K562 (cell line): Measurements from ENCODE around the gene HRAS. TPM values are rescaled to one million over a fixed set of nuclear protein-coding genes. Genes with fewer than 3 reads are reported as not detected.

Experiments
- ATAC-seq: fragments of 200-7000 bp; cut with Tn5 transposase; 3 replicates; pipeline ENCODE4 v1.9.1; 2020; ENCODE audit warnings: moderate library complexity
- BruUV-seq: library from RNA; stranded (reverse); fragments of 400-500 nt; replicated peaks from 2 replicates; lab custom pipeline; 2021; lab: Mats Ljungman, UMichigan
- CTCF ChIA-PET: fragments of 300-600 bp; formaldehyde crosslinking; extraction: SDS; loops from one replicate; lab custom pipeline; 2021; ENCODE audit warnings: low intra/inter-chr PET ratio; lab: Yijun Ruan, JAX
- POLR2A ChIA-PET: fragments of 300-600, 350-650 bp; sonication (Branson Sonifier 250); formaldehyde crosslinking; extraction: SDS; loops from one replicate; lab custom pipeline; 2021; ENCODE audit warnings: antibody characterized with exemption, inconsistent platforms; lab: Yijun Ruan, JAX
- DNase-seq, 4 experiments: peaks; one replicate each; pipeline versions ENCODE4 v3.0.0 to v3.0.0-alpha.2; 2011 to 2018; ENCODE audit warnings: low spot score in 3 of 4, mixed read lengths in 3 of 4; ENCODE audit errors: extremely low read depth in 1 of 4
- FAIRE-seq: peaks from 2 replicates; lab custom pipeline; 2011; peaks lifted over from hg19 to GRCh38; lab: Jason Lieb, UNC
- H2AFZ ChIP-seq: 2 replicates; pipeline ENCODE4 v1.6.0; 2011; ENCODE audit warnings: low read depth, low read length, control low read depth, inconsistent platforms
- H3K27ac ChIP-seq: fragments of 200-600 bp; 3 replicates; pipeline ENCODE4 v1.8.0; 2011; ENCODE audit warnings: low read depth, mild to moderate bottlenecking, control low read depth, inconsistent platforms, low read length, moderate library complexity, mixed read lengths; ENCODE audit errors: extremely low read depth
- H3K27me3 ChIP-seq, 2 experiments: fragments of 300-600 bp in 1 of 2; 2 replicates in 1 of 2; 3 replicates in 1 of 2; pipeline versions ENCODE4 v1.6.0 to v1.8.0; 2011; ENCODE audit warnings: inconsistent platforms in 2 of 2, low read length in 2 of 2, mild to moderate bottlenecking in 1 of 2, mixed read lengths in 1 of 2, moderate library complexity in 1 of 2; ENCODE audit not compliant: control insufficient read depth in 2 of 2, insufficient read depth in 2 of 2
- H3K36me3 ChIP-seq: fragments of 300-600 bp; 3 replicates; pipeline ENCODE4 v1.8.0; 2011; ENCODE audit warnings: mild to moderate bottlenecking, low read length, inconsistent platforms; ENCODE audit not compliant: control insufficient read depth, insufficient read depth
- H3K4me1 ChIP-seq, 2 experiments: fragments of 200-600 bp in 1 of 2; replicated peaks in 1 of 2; 2 replicates in 1 of 2; 3 replicates in 1 of 2; pipeline versions ENCODE4 v1.5.1 to v1.8.0; 2011; ENCODE audit warnings: inconsistent platforms in 2 of 2, low read length in 2 of 2, mild to moderate bottlenecking in 1 of 2, mixed read lengths in 1 of 2, moderate library complexity in 1 of 2; ENCODE audit not compliant: control insufficient read depth in 2 of 2, insufficient read depth in 2 of 2
- H3K4me2 ChIP-seq: 2 replicates; pipeline ENCODE4 v1.6.1; 2011; ENCODE audit warnings: low read length, control low read depth, inconsistent platforms, mixed read lengths; ENCODE audit not compliant: insufficient read depth
- H3K4me3 ChIP-seq: fragments of 200-600 bp; sonication (generic), shearing (Covaris generic); 2 replicates; pipeline ENCODE4 v1.5.1; 2016; ENCODE audit warnings: control low read depth, inconsistent platforms
- H3K79me2 ChIP-seq: fragments of 200-600 bp; 3 replicates; pipeline ENCODE4 v1.8.0; 2011; ENCODE audit warnings: low read length, inconsistent platforms; ENCODE audit not compliant: control insufficient read depth, insufficient read depth
- H3K9ac ChIP-seq, 2 experiments: 2 replicates each; pipeline versions ENCODE4 v1.6.0 to v1.6.1; 2011; ENCODE audit warnings: low read depth in 2 of 2, low read length in 2 of 2, control low read depth in 1 of 2, inconsistent platforms in 1 of 2, mild to moderate bottlenecking in 1 of 2, mixed read lengths in 1 of 2; ENCODE audit not compliant: insufficient read depth in 1 of 2
- H3K9me1 ChIP-seq: one replicate; pipeline ENCODE4 v1.6.0; 2011; ENCODE audit warnings: inconsistent platforms, mild to moderate bottlenecking, low read length, moderate library complexity; ENCODE audit not compliant: control insufficient read depth, insufficient read depth
- H3K9me3 ChIP-seq: replicated peaks from 2 replicates; pipeline ENCODE4 v1.5.1; 2011; ENCODE audit warnings: low read depth, low read length, inconsistent platforms; ENCODE audit not compliant: control insufficient read depth, insufficient read depth
- H4K20me1 ChIP-seq: replicated peaks from 2 replicates; pipeline ENCODE4 v1.6.1; 2011; ENCODE audit warnings: low read length, inconsistent platforms, mixed read lengths; ENCODE audit not compliant: control insufficient read depth, insufficient read depth
- FIP1L1 ChIP-seq: fragments of 200-400 bp; formaldehyde crosslinking; IDR thresholded peaks from 2 replicates; pipeline ENCODE4 v1.6.1; 2018; ENCODE audit warnings: mild to moderate bottlenecking, low read depth, low read length; ENCODE audit not compliant: poor library complexity, severe bottlenecking
- HDAC3 ChIP-seq: fragments of 450-650 bp; IDR thresholded peaks from 2 replicates; pipeline ENCODE4 v1.6.1; 2018; ENCODE audit warnings: borderline replicate concordance, mild to moderate bottlenecking, moderate library complexity; ENCODE audit not compliant: partially characterized antibody
- WGBS: fragments of 100-300 bp; shearing (Covaris generic); methylation state at CpG from one replicate; pipeline ENCODE4 v1.1.6; 2016; ENCODE audit warnings: low coverage, mixed read lengths; ENCODE audit not compliant: insufficient coverage; ENCODE audit errors: missing lambda C conversion rate; 5-methylcytosine and 5-hydroxymethylcytosine counted together
- in situ Hi-C: fragments of 300-500 bp; cut with MboI; formaldehyde crosslinking; loops from 4 replicates; pipeline ENCODE4 v1.15.0; 2018; ENCODE audit warnings: inconsistent platforms, mixed read lengths
- intact Hi-C: fragments of 100-400 bp; cut with micrococcal nuclease; formaldehyde crosslinking; loops from 2 replicates; pipeline ENCODE4 v1.14.2; 2022
- polyA plus RNA-seq, 8 experiments: library from polyadenylated mRNA; depleted of rRNA in 4 of 8; stranded (reverse) in 5 of 8; unstranded in 3 of 8; fragments of >200 nt; fragmentation: Nextera tagmentation in 2 of 8; fragmentation: Illumina TruSeq in 1 of 8; extraction: Ambion mirVana in 2 of 8; extraction: Trizol in 1 of 8; gene quantifications; 2 replicates each; pipeline versions ENCODE4 v1.2.1 to v1.2.3, GENCODE V29; 2011 to 2014; ENCODE audit warnings: inconsistent platforms in 1 of 8, missing spikeins in 1 of 8
- total RNA-seq, 7 experiments: library from RNA; depleted of rRNA in 6 of 7; stranded (reverse); fragments of >200 nt in 6 of 7; fragmentation: Illumina TruSeq in 2 of 7; extraction: Trizol in 2 of 7; gene quantifications; 2 replicates each; pipeline versions ENCODE4 v1.2.1 to v1.2.3, GENCODE V29; 2011 to 2021; ENCODE audit warnings: low replicate concordance in 1 of 7

The HRAS gene
- total and polyA plus RNA-seq, 9 of the 15 experiments (the other 6 are each of a cell fraction or from before 2014, with no cell fraction given), result 2.8 to 73.5 (median 29.6) TPM

DNA sequence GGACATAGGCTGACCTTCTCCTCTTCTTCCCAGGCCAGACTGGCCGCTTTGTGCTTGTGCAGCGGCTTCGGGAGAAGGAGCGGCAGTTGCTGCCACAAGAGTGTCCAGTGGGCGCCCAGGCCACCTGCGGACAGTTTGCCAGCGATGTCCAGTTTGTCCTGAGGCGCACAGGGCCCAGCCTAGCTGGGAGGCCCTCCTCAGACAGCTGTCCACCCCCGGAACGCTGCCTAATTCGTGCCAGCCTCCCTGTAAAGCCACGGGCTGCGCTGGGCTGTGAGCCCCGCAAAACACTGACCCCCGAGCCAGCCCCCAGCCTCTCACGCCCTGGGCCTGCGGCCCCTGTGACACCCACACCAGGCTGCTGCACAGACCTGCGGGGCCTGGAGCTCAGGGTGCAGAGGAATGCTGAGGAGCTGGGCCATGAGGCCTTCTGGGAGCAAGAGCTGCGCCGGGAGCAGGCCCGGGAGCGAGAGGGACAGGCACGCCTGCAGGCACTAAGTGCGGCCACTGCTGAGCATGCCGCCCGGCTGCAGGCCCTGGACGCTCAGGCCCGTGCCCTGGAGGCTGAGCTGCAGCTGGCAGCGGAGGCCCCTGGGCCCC, 26.8 kb upstream of the HRAS start:
- 93% methylated on average over 27 of the region's 29 CpGs for WGBS
- Histone ChIP-seq H3K9me1 (peaks cover 2% of the 10 kb centered on the region), H3K27me3 (no peaks in the 10 kb centered on the region), H3K4me2 (peak overlapping the region; percentile 77; the same call in 1 of the 2 replicates), H3K27ac (no peak overlapping the region), H3K79me2 (peaks cover 35% of the 10 kb centered on the region), H4K20me1 (0 out of 2 replicates have a peak, but pooled peaks cover 5% of the 10 kb centered on the region), H3K4me3 (peak overlapping the region; percentile 95; the same call in 1 of the 2 replicates), H3K4me1 (peaks cover 26 to 84% of the 10 kb centered on the region in 2 experiments), H3K9me3 (no peaks in the 10 kb centered on the region), H3K9ac (peak overlapping the region; percentile 10 to 93; a peak in 3 of 4 replicates), H2AFZ (no peak overlapping the region), H3K36me3 (peaks cover 31% of the 10 kb centered on the region; the same call in 2 of the 3 replicates)
- TF ChIP-seq HDAC3 (no peak), FIP1L1 (peak; percentile 36)
- FAIRE-seq (no peak), DNase-seq (no peak), ATAC-seq (no peak)
- TSS peak; percentile 49 for BruUV-seq
- POLR2A ChIA-PET, result interaction anchor here (0.5 kb wide), 1 partner anchor 16 kb away, joined by 4 read pairs; no protein-coding TSS in a partner anchor
- intact Hi-C loops (loop anchor here (10.0 kb wide), 1 partner anchor 233 kb away; the partner anchor contains the start of genes CEND1 and SLC25A22), in situ Hi-C loops (no loop called here)
- CTCF ChIA-PET, result no interaction called here
